Measurements from ENCODE around the gene PLXNA4. TPM values are rescaled to one million over a fixed set of nuclear protein-coding genes. Genes with fewer than 3 reads are reported as not detected.

The PLXNA4 gene
- total RNA-seq, 2 experiments from 2014 or later: 0.18 to 0.70 TPM

DNA sequence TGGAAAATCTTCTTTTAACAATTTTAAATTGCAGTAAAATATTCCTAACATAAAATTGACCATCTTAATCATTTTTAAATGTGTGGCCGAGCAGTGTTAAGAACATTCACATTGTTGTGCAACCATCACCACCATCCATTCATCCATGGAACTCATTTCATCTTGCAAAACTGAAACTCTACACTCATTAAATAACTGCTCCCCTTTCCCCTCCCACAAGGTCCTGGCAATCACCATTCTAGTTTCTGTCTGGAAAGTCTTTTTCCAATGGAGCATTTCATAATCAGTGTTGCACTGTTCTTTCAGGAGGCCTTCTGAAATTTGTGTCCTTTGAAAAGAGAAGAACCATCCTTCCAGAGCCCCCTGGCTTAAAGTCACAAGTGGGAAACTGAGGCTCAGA, 233.1 kb downstream of the PLXNA4 start:
- ChIA-PET POLR2A (no interaction called here), CTCF (no interaction called here)
- Mint-ChIP-seq H3K9me3 (no peaks in the 10 kb centered on the region), H3K27ac (no peak overlapping the region), H3K4me1 (ENCODE audit: low read depth) (no peaks in the 10 kb centered on the region), H3K4me3 (no peak overlapping the region), H3K27me3 (peaks cover 15% of the 10 kb centered on the region), H3K36me3 (ENCODE audit: low read depth) (no peaks in the 10 kb centered on the region)
- intact Hi-C loops (cut with micrococcal nuclease): no loop called here
- DNase-seq (no peak), ATAC-seq (no peak)
- TF ChIP-seq, protein P1, sequence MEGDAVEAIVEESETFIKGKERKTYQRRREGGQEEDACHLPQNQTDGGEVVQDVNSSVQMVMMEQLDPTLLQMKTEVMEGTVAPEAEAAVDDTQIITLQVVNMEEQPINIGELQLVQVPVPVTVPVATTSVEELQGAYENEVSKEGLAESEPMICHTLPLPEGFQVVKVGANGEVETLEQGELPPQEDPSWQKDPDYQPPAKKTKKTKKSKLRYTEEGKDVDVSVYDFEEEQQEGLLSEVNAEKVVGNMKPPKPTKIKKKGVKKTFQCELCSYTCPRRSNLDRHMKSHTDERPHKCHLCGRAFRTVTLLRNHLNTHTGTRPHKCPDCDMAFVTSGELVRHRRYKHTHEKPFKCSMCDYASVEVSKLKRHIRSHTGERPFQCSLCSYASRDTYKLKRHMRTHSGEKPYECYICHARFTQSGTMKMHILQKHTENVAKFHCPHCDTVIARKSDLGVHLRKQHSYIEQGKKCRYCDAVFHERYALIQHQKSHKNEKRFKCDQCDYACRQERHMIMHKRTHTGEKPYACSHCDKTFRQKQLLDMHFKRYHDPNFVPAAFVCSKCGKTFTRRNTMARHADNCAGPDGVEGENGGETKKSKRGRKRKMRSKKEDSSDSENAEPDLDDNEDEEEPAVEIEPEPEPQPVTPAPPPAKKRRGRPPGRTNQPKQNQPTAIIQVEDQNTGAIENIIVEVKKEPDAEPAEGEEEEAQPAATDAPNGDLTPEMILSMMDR (IDR thresholded peaks at IDR 0.05): no peak

DNA sequence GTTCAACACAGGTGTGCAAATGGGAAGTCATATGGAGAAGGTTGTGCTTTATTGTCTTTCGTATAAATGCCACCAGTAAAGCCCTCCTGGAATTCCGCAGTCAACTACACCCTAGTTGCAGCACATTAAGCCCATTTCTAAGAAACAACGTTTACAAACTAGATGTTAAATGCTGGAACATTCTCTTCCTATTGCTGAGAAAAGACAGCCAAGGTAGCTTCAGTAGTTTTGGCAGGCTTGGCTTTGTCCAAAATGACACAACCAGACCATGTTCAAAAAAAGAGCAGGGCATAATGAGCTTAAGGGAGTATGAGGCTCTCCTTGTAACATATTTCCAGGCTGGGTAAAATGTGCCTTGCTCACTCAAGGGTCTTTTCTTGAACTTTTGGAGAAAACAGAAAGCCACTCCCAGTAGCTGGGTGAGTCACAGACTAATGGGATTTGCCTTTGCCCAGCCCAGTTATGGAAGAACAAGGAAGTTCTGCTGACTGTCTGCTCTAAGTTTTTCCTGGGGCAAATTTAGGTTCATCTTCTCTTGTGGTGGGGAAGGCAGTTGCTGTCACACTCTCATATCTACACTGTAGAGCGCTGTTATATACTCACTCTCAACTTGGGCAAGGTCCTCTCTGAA, 238.7 kb downstream of the PLXNA4 start:
- H3K4me1 Mint-ChIP-seq (ENCODE audit: low read depth): no peaks in the 10 kb centered on the region
- H3K27me3 Mint-ChIP-seq: peaks cover 1% of the 10 kb centered on the region
- intact Hi-C loops (cut with micrococcal nuclease): no loop called here
- ChIA-PET CTCF (interaction anchor here (1.5 kb wide), 1 partner anchor 19 kb away, joined by 3 read pairs; no protein-coding TSS in a partner anchor), POLR2A (no interaction called here)
- TF ChIP-seq, protein P1 (IDR thresholded peaks at IDR 0.05): no peak
- DNase-seq: no peak
- H3K27ac Mint-ChIP-seq: no peak overlapping the region
- H3K9me3 Mint-ChIP-seq: no peaks in the 10 kb centered on the region
- no peaks in the 10 kb centered on the region for H3K36me3 Mint-ChIP-seq (ENCODE audit: low read depth)
- ATAC-seq: no peak
- H3K4me3 Mint-ChIP-seq: no peak overlapping the region

DNA sequence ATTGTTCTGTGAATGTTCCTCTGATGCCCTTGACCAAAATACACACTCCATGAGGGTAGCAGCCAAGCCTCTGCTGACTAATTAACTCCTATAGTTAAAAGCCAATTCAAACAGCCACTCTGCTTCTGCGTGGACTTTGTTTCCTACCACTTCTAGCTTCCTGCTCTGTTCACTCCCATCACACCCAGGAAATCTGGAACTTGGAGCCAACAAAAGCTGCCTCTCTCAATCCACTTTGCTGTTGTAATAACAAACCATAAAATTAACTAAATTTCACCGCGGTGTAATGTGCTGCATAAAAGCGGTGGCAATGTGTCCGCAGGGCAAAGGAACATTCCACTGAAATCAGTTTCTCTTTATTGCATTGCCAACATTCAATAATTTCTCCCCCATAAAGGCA, 239.5 kb downstream of the PLXNA4 start:
- ATAC-seq: no peak
- POLR2A ChIA-PET: no interaction called here
- CTCF ChIA-PET: interaction anchor here (3.6 kb wide), 1 partner anchor 18 kb away, joined by 15 read pairs; no protein-coding TSS in a partner anchor

DNA sequence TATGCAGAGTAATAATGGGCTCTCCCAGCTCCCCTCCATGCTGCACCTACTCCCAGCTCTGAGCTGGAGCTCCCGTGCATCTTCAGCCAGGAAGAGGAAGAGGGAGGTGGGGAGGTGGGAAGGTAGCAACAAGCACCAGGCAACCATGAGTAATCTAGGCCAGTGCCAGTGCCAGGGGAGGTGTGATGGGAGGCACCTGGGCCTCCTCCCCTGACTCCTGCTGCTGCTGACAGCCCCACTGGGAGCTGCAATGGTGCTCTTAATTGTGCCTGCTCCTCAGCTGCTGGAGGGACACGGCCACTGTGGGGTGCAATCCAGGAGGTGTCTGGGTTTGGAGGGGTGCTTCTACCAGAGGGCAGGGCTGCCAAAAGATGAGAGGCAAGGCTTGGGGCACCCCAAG, 243.0 kb downstream of the PLXNA4 start:
- Mint-ChIP-seq H3K27me3 (no peaks in the 10 kb centered on the region), H3K4me1 (ENCODE audit: low read depth) (no peaks in the 10 kb centered on the region), H3K27ac (no peak overlapping the region), H3K36me3 (ENCODE audit: low read depth) (no peaks in the 10 kb centered on the region), H3K4me3 (no peak overlapping the region), H3K9me3 (no peaks in the 10 kb centered on the region)
- POLR2A ChIA-PET: no interaction called here
- no peak for DNase-seq
- CTCF ChIA-PET: interaction anchor here (0.9 to 3.6 kb wide), 2 partner anchors 15 to 247 kb away, joined by 3 to 15 read pairs; no protein-coding TSS in a partner anchor
- TF ChIP-seq, protein P1 (IDR thresholded peaks at IDR 0.05): no peak
- intact Hi-C loops (cut with micrococcal nuclease): no loop called here
- ATAC-seq: no peak

More for the DNA sequence above, 239.5 kb downstream of the PLXNA4 start:
- no peaks in the 10 kb centered on the region for H3K4me1 Mint-ChIP-seq (ENCODE audit: low read depth)
- TF ChIP-seq, protein P1 (IDR thresholded peaks at IDR 0.05): no peak
- H3K27ac Mint-ChIP-seq: no peak overlapping the region
- H3K27me3 Mint-ChIP-seq: peaks cover 1% of the 10 kb centered on the region
- H3K36me3 Mint-ChIP-seq (ENCODE audit: low read depth): no peaks in the 10 kb centered on the region
- intact Hi-C loops (cut with micrococcal nuclease): no loop called here
- DNase-seq: no peak
- no peaks in the 10 kb centered on the region for H3K9me3 Mint-ChIP-seq
- no peak overlapping the region for H3K4me3 Mint-ChIP-seq

DNA sequence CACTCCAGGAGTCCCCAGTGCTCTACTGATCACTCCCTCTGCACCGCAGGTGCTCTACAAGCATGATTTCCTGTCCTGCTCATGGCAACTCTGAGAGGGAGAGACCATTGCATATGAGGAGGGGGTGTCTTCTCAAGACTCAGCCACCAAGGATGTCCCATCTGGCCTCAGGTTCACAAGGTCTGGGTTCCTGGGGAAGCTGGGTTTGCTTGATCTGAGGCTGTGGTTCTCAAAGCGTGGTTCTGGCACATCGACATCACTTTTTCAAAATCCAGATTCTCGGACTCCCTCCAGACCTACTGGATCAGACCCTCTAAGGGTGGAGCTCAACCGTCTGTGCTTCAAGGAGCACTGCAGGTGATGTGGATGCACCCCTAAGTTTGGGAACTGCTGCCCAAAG, 247.5 kb downstream of the PLXNA4 start:
- ATAC-seq: no peak
- DNase-seq: no peak
- Mint-ChIP-seq H3K27me3 (peaks cover 1% of the 10 kb centered on the region), H3K4me1 (ENCODE audit: low read depth) (no peaks in the 10 kb centered on the region), H3K4me3 (no peak overlapping the region), H3K9me3 (no peaks in the 10 kb centered on the region), H3K27ac (no peak overlapping the region), H3K36me3 (ENCODE audit: low read depth) (no peaks in the 10 kb centered on the region)
- TF ChIP-seq, protein P1 (IDR thresholded peaks at IDR 0.05): no peak
- POLR2A ChIA-PET: no interaction called here
- intact Hi-C loops (cut with micrococcal nuclease): no loop called here
- CTCF ChIA-PET: no interaction called here

All from activated CD8-positive, alpha-beta T cell treated with anti-CD3 and anti-CD28 coated beads for 36 hours (primary cell).